Pancreas (tissue), 10 donors: ENCODE data around the gene SIGLEC11. TPM values are rescaled to one million over a fixed set of nuclear protein-coding genes. Genes with fewer than 3 reads are reported as not detected.
A peak's percentile ranks its signal among the peaks of the same experiment; 100 is the strongest.
"Not testable (repeated sequence)": the region's sequence is repeated elsewhere in the genome, so short reads cannot be mapped to it uniquely, and the experiment has no call there.

ENCODE experiments used
- ATAC-seq, 4 donors: fragments of 200-7000 bp; cut with Tn5 transposase; one replicate each; pipeline versions ENCODE4 v1.8.0 to v1.9.1; 2020; ENCODE audit warnings: mild to moderate bottlenecking in 4 of 4, moderate library complexity in 4 of 4
- DNase-seq, 6 donors: peaks; one replicate each; pipeline ENCODE4 v3.0.0-alpha.2; 2020
- FAIRE-seq: peaks from 2 replicates; lab custom pipeline; 2012; peaks lifted over from hg19 to GRCh38; lab: Jason Lieb, UNC
- H3K27ac ChIP-seq, 4 donors: fragments of 200-600 bp; sonication (generic); 1 replicate in 3 of 4; 2 replicates in 1 of 4; pipeline versions ENCODE4 v1.5.0 to v1.8.0; 2020
- H3K27me3 ChIP-seq, 4 donors: fragments of 200-600 bp; one replicate each; pipeline ENCODE4 v1.8.0; 2021
- H3K36me3 ChIP-seq, 3 donors: fragments of 200-600 bp; sonication (generic) in 1 of 3; one replicate each; pipeline versions ENCODE4 v1.5.0 to v1.8.0; 2020 to 2021
- H3K4me1 ChIP-seq, 3 donors: fragments of 200-600 bp; one replicate each; pipeline ENCODE4 v1.8.0; 2021
- H3K4me3 ChIP-seq, 4 donors: fragments of 200-600 bp; sonication (generic) in 2 of 4; one replicate each; pipeline versions ENCODE4 v1.5.0 to v1.8.0; 2020 to 2021
- H3K9me3 ChIP-seq, 4 donors: fragments of 200-600 bp; one replicate each; pipeline ENCODE4 v1.8.0; 2021
- CTCF ChIP-seq, 4 donors: fragments of 200-600 bp; sonication (generic) in 3 of 4; IDR thresholded peaks; one replicate each; pipeline versions ENCODE4 v1.5.0 to v1.8.0; 2021; ENCODE audit warnings: antibody characterized with exemption in 4 of 4
- WGBS, 2 donors: extraction: QIAGEN DNeasy Blood & Tissue Kit; methylation state at CpG; one replicate each; pipeline ENCODE4 v1.1.7; 2013; 5-methylcytosine and 5-hydroxymethylcytosine counted together
- intact Hi-C, 3 donors: fragments of 100-400 bp; cut with DNase I; formaldehyde crosslinking; loops; one replicate each; pipeline versions ENCODE4 v1.11.1 to v1.14.2; 2022
- polyA plus RNA-seq, 2 donors: library from polyadenylated mRNA; stranded (reverse); fragments of 200-250 nt; gene quantifications; one replicate each; pipeline ENCODE4 v1.2.3, GENCODE V29; 2013
- total RNA-seq, 6 donors: library from RNA; stranded (reverse); fragmentation: NEBNext Ultra II Directional in 4 of 6; extraction: Animal tissue kit (Norgen Biotek cat#: 25700) in 4 of 6; gene quantifications; one replicate each; pipeline versions ENCODE4 v1.2.1 to v1.2.4, GENCODE V29; 2021 to 2023
- donor health status: healthy with polysubstance abuse.
- donor health status: DM: no; HTN: no; CAD: no; lungs with moderate emphysema.
- donor health status: DM: no; HTN: no; CAD: no.
- donor health status: control.
- donor health status: control.
- donor health status: Bipolar disorder and iron deficiency.
- donor health status: DM: yes; HTN: yes; CAD: no.
- donor health status: DM: no; HTN: no; CAD: no.
- donor health status: DM: no; HTN: no; CAD: no.
- donor health status: DM: yes; HTN: yes; CAD: no.

SIGLEC11 gene
- total and polyA plus RNA-seq, 8 donors, result 0.14 to 26.5 (median 1.6) TPM

GRCh38 chr19:49973987-49974386 is 13.0 kb upstream of the SIGLEC11 start:
- DNase-seq, result no peak

GRCh38 chr19:49972841-49973240 is 11.9 kb upstream of the SIGLEC11 start:
- no peak for FAIRE-seq
- intact Hi-C loops, result no loop called here
- Histone ChIP-seq H3K4me1 (peaks cover 0 to 8% (median 0%) of the 10 kb centered on the region in 3 donors), H3K27me3 (no peaks in the 10 kb centered on the region), H3K9me3 (no peaks in the 10 kb centered on the region), H3K36me3 (peaks cover 0 to 4% (median 0%) of the 10 kb centered on the region in 3 donors), H3K4me3 (no peak overlapping the region), H3K27ac (no peak overlapping the region)
- DNase-seq, result no peak
- TF ChIP-seq CTCF (IDR thresholded peaks at IDR 0.05), result no peak
- 79 to 84% methylated on average over 6 of the region's 6 CpGs for WGBS, 2 donors
- no peak for ATAC-seq

More at GRCh38 chr19:49973987-49974386, 13.0 kb upstream of the SIGLEC11 start:
- peaks cover 0 to 10% (median 0%) of the 10 kb centered on the region in 3 donors for H3K36me3 ChIP-seq
- no peak for TF ChIP-seq CTCF (IDR thresholded peaks at IDR 0.05)
- H3K9me3 ChIP-seq, result no peaks in the 10 kb centered on the region
- intact Hi-C loops, result no loop called here
- ATAC-seq (no peak), FAIRE-seq (no peak)
- H3K27me3 ChIP-seq, result no peaks in the 10 kb centered on the region
- peaks cover 0 to 8% (median 0%) of the 10 kb centered on the region in 3 donors for H3K4me1 ChIP-seq
- no peak overlapping the region for H3K4me3 ChIP-seq
- H3K27ac ChIP-seq, result no peak overlapping the region
- WGBS, 2 donors, result 88 to 94% methylated on average over 18 of the region's 18 CpGs

- DNase-seq (peak; percentile 58 to 89 (median 72)), FAIRE-seq (no peak), ATAC-seq (peak; percentile 63 to 89 (median 76))
- Histone ChIP-seq H3K27ac (no peak overlapping the region), H3K27me3 (no peaks in the 10 kb centered on the region), H3K9me3 (no peaks in the 10 kb centered on the region), H3K4me1 (peaks cover 0 to 8% (median 0%) of the 10 kb centered on the region in 3 donors), H3K36me3 (peaks cover 0 to 4% (median 0%) of the 10 kb centered on the region in 3 donors), H3K4me3 (peak overlapping the region in 1 of 4 donors; percentile 3)
- 8 to 21% methylated on average over 12 of the region's 12 CpGs for whole genome bisulfite sequencing, 2 donors
- intact Hi-C loops, result no loop called here
- TF ChIP-seq CTCF (IDR thresholded peaks at IDR 0.05), result no peak
These were observed 11.0 kb upstream of the SIGLEC11 start for GRCh38 chr19:49971991-49972411.

- FAIRE-seq, DNase-seq, H3K36me3 ChIP-seq, H3K27me3 ChIP-seq, intact Hi-C loops, H3K4me3 ChIP-seq, H3K4me1 ChIP-seq, H3K9me3 ChIP-seq, H3K27ac ChIP-seq: not testable (repeated sequence)
- peak in 2 of 4 donors; percentile 37 to 54 for ATAC-seq
- WGBS, 2 donors, result 51 to 52% methylated on average over 4 of the region's 9 CpGs
These were observed 8.4 kb upstream of the SIGLEC11 start for GRCh38 chr19:49969355-49969754.

- ATAC-seq (no peak), FAIRE-seq (no peak), DNase-seq (no peak)
- H3K4me3 ChIP-seq, result no peak overlapping the region
- intact Hi-C loops, result no loop called here
- H3K9me3 ChIP-seq, result no peaks in the 10 kb centered on the region
- 71 to 81% methylated on average over 5 of the region's 5 CpGs for WGBS, 2 donors
- H3K27ac ChIP-seq, result no peak overlapping the region
- no peaks in the 10 kb centered on the region for H3K27me3 ChIP-seq
- H3K4me1 ChIP-seq, result peaks cover 0 to 8% (median 0%) of the 10 kb centered on the region in 3 donors
- TF ChIP-seq CTCF (IDR thresholded peaks at IDR 0.05), result no peak
- H3K36me3 ChIP-seq, result no peaks in the 10 kb centered on the region
These were observed 7.4 kb upstream of the SIGLEC11 start for GRCh38 chr19:49968279-49968922.

GRCh38 chr19:49959892-49960291 is 1.1 kb downstream of the SIGLEC11 start:
- H3K27me3 ChIP-seq, H3K9me3 ChIP-seq, ATAC-seq, H3K27ac ChIP-seq, intact Hi-C loops, H3K36me3 ChIP-seq, DNase-seq, FAIRE-seq, H3K4me3 ChIP-seq: not testable (repeated sequence)
- peaks cover 6 to 28% (median 26%) of the 10 kb centered on the region in 3 donors for H3K4me1 ChIP-seq
- 80 to 100% methylated on average over 2 of the region's 12 CpGs for WGBS, 2 donors

- DNase-seq, H3K27me3 ChIP-seq, H3K9me3 ChIP-seq, FAIRE-seq, H3K36me3 ChIP-seq, H3K4me3 ChIP-seq, intact Hi-C loops: not testable (repeated sequence)
- WGBS, 2 donors, result 44 to 50% methylated on average over 13 of the region's 13 CpGs
- Histone ChIP-seq H3K27ac (peak overlapping the region in 1 of 4 donors; percentile 80), H3K4me1 (peaks cover 9 to 41% (median 34%) of the 10 kb centered on the region in 3 donors)
- ATAC-seq, result peak in 1 of 4 donors; percentile 3
These were observed 2.4 kb downstream of the SIGLEC11 start for GRCh38 chr19:49958596-49958995.

GRCh38 chr19:49958144-49958543 is 2.8 kb downstream of the SIGLEC11 start:
- Histone ChIP-seq H3K27ac (peak overlapping the region in 2 of 4 donors; percentile 5 to 80), H3K4me3 (peak overlapping the region in 2 of 4 donors; percentile 0 to 21), H3K4me1 (peaks cover 9 to 45% (median 34%) of the 10 kb centered on the region in 3 donors)
- H3K27me3 ChIP-seq, FAIRE-seq, DNase-seq, H3K9me3 ChIP-seq, H3K36me3 ChIP-seq, intact Hi-C loops: not testable (repeated sequence)
- 23 to 25% methylated on average over 9 of the region's 9 CpGs for WGBS, 2 donors
- ATAC-seq, result peak in 2 of 4 donors; percentile 4 to 31
